Memory B cell (primary cell): ENCODE results near the gene PELO.
"Not testable (repeated sequence)": the region's sequence is repeated elsewhere in the genome, so short reads cannot be mapped to it uniquely, and the experiment has no call there.

Source experiments
- ATAC-seq: fragments of 150-1000 bp; cut with Tn5 transposase; 2 replicates; pipeline ENCODE4 v1.10.0; 2021; ENCODE audit warnings: low read depth, mild to moderate bottlenecking, moderate library complexity
- DNase-seq, 2 donors: peaks; one replicate each; pipeline ENCODE4 v3.0.0; 2022; ENCODE audit warnings: low spot score in 2 of 2
- H3K27ac Mint-ChIP-seq: one replicate; pipeline ENCODE4 v1.8.0; 2022; ENCODE audit warnings: mild to moderate bottlenecking, moderate library complexity, mixed read lengths
- H3K27me3 Mint-ChIP-seq: one replicate; pipeline ENCODE4 v1.8.0; 2022; ENCODE audit warnings: mixed read lengths
- H3K36me3 Mint-ChIP-seq: one replicate; pipeline ENCODE4 v1.8.0; 2022; ENCODE audit warnings: mild to moderate bottlenecking, mixed read lengths
- H3K4me1 Mint-ChIP-seq: one replicate; pipeline ENCODE4 v1.8.0; 2022; ENCODE audit warnings: mixed read lengths
- H3K4me3 Mint-ChIP-seq: one replicate; pipeline ENCODE4 v1.8.0; 2022; ENCODE audit warnings: mild to moderate bottlenecking, moderate library complexity, mixed read lengths
- H3K9me3 Mint-ChIP-seq: one replicate; pipeline ENCODE4 v1.8.0; 2022; ENCODE audit warnings: mixed read lengths

Gene PELO

DNA sequence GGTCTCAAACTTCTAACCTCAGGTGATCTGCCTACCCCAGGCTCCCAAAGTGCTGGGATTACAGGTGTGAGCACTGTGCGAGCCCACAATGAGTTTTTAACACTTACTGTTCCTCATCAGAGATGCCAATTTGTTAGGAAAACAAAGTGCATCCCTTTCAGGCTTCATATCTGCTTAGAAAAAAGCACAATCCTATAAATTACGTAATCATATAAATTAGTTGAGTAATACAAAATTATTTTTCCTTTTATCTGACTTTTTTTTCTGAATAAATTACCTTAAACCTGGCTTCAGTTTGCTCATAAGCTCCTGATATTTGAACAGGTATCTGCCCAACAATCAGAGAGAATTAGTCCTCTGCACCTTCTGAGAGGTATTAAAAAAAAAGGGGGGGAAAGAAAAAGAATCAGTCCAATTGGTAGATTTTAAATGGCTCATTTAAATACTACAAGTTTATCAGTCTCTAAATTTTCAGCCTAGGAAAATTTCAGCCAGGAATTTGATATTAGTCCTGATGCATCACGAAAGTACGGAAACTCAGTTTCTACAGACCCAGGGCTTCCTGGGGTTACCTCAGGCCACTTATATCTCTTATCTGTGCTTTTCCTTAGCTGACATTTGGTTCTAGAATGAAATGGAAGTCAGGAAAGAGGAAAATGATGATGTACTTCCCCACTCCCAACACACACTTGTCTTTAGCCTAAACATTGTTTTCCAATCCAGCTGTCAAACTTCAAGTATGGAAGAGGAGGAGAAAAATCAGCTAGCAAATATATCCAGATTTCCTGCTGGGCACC is 26.8 kb downstream of the PELO start:
- H3K4me3 Mint-ChIP-seq, result no peak overlapping the region
- no peaks in the 10 kb centered on the region for H3K36me3 Mint-ChIP-seq
- H3K9me3 Mint-ChIP-seq, result no peaks in the 10 kb centered on the region
- no peaks in the 10 kb centered on the region for H3K4me1 Mint-ChIP-seq
- no peak overlapping the region for H3K27ac Mint-ChIP-seq
- H3K27me3 Mint-ChIP-seq, result peaks cover 1% of the 10 kb centered on the region
- ATAC-seq, result no peak
- DNase-seq, result no peak

DNA sequence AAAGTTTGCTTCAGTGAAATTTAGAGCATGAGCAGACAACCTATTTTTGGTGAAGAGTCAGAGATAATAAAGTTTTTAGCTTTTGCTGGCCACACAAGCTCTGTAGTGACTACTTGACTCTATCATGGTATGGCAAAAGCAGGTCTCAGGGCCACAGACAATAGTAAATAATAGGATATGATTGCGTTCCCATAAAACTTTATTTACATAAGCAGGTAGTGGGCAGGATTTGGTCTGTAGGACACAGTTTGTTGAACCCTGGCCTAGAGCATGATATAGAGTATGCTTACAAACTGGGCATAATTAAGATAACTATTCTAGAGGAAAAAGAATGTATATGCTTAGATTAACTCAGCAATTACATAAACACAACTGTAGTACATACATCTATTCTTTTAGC is 30.1 kb downstream of the PELO start:
- no peaks in the 10 kb centered on the region for H3K4me1 Mint-ChIP-seq
- ATAC-seq (no peak), DNase-seq (no peak)
- H3K36me3 Mint-ChIP-seq, result no peaks in the 10 kb centered on the region
- H3K27me3 Mint-ChIP-seq, result peaks cover 4% of the 10 kb centered on the region
- no peak overlapping the region for H3K27ac Mint-ChIP-seq
- H3K4me3 Mint-ChIP-seq, result no peak overlapping the region
- no peaks in the 10 kb centered on the region for H3K9me3 Mint-ChIP-seq

DNA sequence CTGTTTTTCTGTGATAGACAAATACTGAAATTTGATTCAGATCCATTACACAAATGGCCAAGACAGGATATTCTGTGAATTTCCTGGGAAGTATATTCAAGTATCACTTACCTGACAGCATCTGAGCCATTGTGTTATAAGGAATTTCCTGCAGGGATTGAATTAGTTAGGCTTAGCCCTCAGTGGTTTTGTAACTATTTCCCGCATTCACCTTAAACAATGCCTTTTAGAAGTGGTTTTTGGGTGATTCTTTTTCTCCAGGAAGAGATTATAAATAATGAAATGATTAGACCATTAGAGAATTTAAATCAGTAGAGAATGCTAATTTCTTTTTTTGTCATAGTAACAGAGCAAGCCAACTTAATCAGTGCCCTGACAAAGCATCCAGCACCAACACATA is 30.6 kb downstream of the PELO start:
- DNase-seq (no peak), ATAC-seq (no peak)
- no peaks in the 10 kb centered on the region for H3K9me3 Mint-ChIP-seq
- no peaks in the 10 kb centered on the region for H3K4me1 Mint-ChIP-seq
- H3K27ac Mint-ChIP-seq, result no peak overlapping the region
- H3K27me3 Mint-ChIP-seq, result peaks cover 4% of the 10 kb centered on the region
- H3K36me3 Mint-ChIP-seq, result no peaks in the 10 kb centered on the region
- H3K4me3 Mint-ChIP-seq, result no peak overlapping the region

DNA sequence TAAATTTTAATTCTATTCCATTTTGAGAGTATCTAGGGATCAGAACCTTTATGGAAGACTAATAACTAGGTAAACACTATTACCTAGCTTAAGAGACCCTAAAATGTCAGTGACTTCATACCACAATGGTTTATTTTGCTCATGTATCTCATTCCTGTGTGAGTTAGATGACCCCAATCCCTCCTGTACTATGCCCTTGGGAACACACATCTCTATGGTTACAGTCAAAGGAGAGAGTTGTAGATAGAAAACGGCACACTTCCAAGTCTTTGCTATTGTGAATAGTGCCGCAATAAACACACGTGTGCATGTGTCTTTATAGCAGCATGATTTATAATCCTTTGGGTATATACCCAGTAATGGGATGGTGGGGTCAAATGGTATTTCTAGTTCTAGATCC is 31.1 kb downstream of the PELO start:
- not testable (repeated sequence) for H3K4me3 Mint-ChIP-seq, H3K36me3 Mint-ChIP-seq, H3K27me3 Mint-ChIP-seq, DNase-seq, H3K9me3 Mint-ChIP-seq, H3K4me1 Mint-ChIP-seq, H3K27ac Mint-ChIP-seq, ATAC-seq

GRCh38 chr5:52821901-52822300 is 34.2 kb downstream of the PELO start:
- no peak for DNase-seq
- no peak overlapping the region for H3K27ac Mint-ChIP-seq
- no peak overlapping the region for H3K4me3 Mint-ChIP-seq

GRCh38 chr5:52822437-52822836 is 34.7 kb downstream of the PELO start:
- H3K36me3 Mint-ChIP-seq, result no peaks in the 10 kb centered on the region
- H3K27me3 Mint-ChIP-seq, result peaks cover 2% of the 10 kb centered on the region
- no peaks in the 10 kb centered on the region for H3K4me1 Mint-ChIP-seq
- ATAC-seq (no peak), DNase-seq (no peak)
- H3K9me3 Mint-ChIP-seq, result no peaks in the 10 kb centered on the region
- no peak overlapping the region for H3K4me3 Mint-ChIP-seq
- no peak overlapping the region for H3K27ac Mint-ChIP-seq

More at GRCh38 chr5:52821901-52822300, 34.2 kb downstream of the PELO start:
- H3K27me3 Mint-ChIP-seq, result peaks cover 2% of the 10 kb centered on the region
- no peaks in the 10 kb centered on the region for H3K36me3 Mint-ChIP-seq
- no peaks in the 10 kb centered on the region for H3K4me1 Mint-ChIP-seq
- no peaks in the 10 kb centered on the region for H3K9me3 Mint-ChIP-seq
- no peak for ATAC-seq

- Mint-ChIP-seq H3K4me3 (no peak overlapping the region), H3K27me3 (peaks cover 2% of the 10 kb centered on the region), H3K9me3 (no peaks in the 10 kb centered on the region), H3K36me3 (peaks cover 2% of the 10 kb centered on the region), H3K27ac (no peak overlapping the region), H3K4me1 (no peaks in the 10 kb centered on the region)
- no peak for DNase-seq
- no peak for ATAC-seq
Measured at GRCh38 chr5:52824827-52825226, 37.1 kb downstream of the PELO start.

DNA sequence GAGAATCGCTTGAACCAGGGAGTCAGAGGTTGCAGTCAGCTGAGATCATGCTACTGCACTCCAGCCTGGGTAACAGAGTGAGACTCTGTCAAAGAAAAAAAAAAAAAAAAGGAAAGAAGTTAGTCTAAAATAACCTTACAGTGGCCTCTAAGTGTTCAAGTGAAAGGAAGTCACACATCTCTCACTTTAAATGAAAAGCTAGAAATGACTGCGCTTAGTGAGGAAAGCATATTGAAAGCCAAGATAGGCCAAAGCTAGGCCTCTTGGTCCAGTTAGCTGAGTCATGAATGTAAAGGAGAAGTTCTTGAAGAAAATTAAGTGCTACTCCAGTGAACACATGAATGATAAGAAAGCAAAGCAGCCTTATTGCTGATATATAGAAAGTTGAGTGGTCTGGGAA is 38.1 kb downstream of the PELO start:
- no peak for ATAC-seq
- H3K4me1 Mint-ChIP-seq, result no peaks in the 10 kb centered on the region
- H3K27ac Mint-ChIP-seq, result no peak overlapping the region
- peaks cover 2% of the 10 kb centered on the region for H3K27me3 Mint-ChIP-seq
- H3K4me3 Mint-ChIP-seq, result no peak overlapping the region
- peaks cover 2% of the 10 kb centered on the region for H3K36me3 Mint-ChIP-seq
- H3K9me3 Mint-ChIP-seq, result no peaks in the 10 kb centered on the region
- DNase-seq, result no peak

GRCh38 chr5:52827815-52828214 is 40.1 kb downstream of the PELO start:
- no peaks in the 10 kb centered on the region for H3K27me3 Mint-ChIP-seq
- no peak overlapping the region for H3K27ac Mint-ChIP-seq
- no peaks in the 10 kb centered on the region for H3K4me1 Mint-ChIP-seq
- ATAC-seq, result no peak
- DNase-seq, result no peak
- H3K4me3 Mint-ChIP-seq, result no peak overlapping the region
- H3K9me3 Mint-ChIP-seq, result no peaks in the 10 kb centered on the region
- H3K36me3 Mint-ChIP-seq, result peaks cover 2% of the 10 kb centered on the region

- ATAC-seq, result no peak
- Mint-ChIP-seq H3K4me1 (no peaks in the 10 kb centered on the region), H3K27ac (no peak overlapping the region), H3K9me3 (no peaks in the 10 kb centered on the region), H3K4me3 (no peak overlapping the region), H3K27me3 (no peaks in the 10 kb centered on the region), H3K36me3 (peaks cover 2% of the 10 kb centered on the region)
- no peak for DNase-seq
Measured at GRCh38 chr5:52829664-52830063, 41.9 kb downstream of the PELO start.

DNA sequence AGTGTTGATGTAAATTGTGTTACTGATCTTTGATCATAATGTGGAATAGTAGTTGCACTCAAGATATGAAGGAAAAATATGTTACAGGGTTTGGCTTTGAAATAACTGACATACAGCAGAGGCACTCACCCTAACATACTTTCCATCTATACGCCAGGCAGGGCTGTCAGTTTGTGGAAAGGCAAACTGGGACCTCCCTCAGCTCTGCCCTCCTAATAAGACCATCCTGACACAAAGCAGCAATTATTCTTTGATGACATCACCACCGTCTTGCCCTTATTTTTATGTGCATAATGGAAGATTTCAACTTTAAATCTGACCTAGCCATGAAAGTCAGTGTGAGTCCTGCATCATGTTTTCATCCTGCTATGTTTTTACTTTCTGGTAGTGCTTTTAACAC is 42.9 kb downstream of the PELO start:
- no peak overlapping the region for H3K27ac Mint-ChIP-seq
- H3K4me1 Mint-ChIP-seq, result no peaks in the 10 kb centered on the region
- H3K9me3 Mint-ChIP-seq, result peaks cover 1% of the 10 kb centered on the region
- H3K27me3 Mint-ChIP-seq, result no peaks in the 10 kb centered on the region
- H3K36me3 Mint-ChIP-seq, result peaks cover 2% of the 10 kb centered on the region
- ATAC-seq (no peak), DNase-seq (no peak)
- H3K4me3 Mint-ChIP-seq, result no peak overlapping the region

DNA sequence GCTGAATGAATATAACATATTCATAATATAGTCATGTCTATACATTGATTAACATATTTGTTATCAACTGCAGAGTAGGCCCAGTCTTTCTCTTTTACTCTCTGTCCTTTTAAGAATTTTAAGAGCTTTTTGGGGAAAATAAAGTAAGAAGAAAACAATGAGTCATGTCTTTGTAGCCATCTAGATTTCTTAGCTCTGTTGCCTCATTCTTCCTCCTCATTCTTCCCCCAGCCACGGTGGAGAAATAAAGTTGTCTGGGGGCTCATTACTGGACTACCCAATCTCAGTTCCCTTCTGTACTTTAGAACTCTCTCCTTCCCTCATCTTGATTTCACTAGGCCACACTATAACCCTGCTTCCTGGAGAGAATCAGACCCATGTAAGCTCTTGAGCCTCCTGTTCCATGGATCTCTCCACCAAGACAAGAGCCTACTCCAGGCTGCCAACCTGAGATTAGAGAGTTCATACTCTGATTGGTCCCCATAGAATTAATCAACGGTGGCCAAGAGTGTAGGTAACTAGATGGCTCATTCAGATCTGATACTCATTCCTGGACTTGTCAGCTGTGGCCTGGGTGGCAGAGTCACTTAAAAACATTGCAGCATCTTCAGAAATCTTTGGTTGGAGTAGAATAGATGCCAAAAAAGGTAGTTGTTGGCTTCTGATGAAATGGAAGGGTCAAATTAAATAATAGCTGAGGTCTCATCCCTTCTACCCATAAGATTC is 44.2 kb downstream of the PELO start:
- H3K36me3 Mint-ChIP-seq, result peaks cover 2% of the 10 kb centered on the region
- H3K9me3 Mint-ChIP-seq, result peaks cover 1% of the 10 kb centered on the region
- no peak overlapping the region for H3K27ac Mint-ChIP-seq
- no peaks in the 10 kb centered on the region for H3K27me3 Mint-ChIP-seq
- ATAC-seq (no peak), DNase-seq (no peak)
- no peaks in the 10 kb centered on the region for H3K4me1 Mint-ChIP-seq
- no peak overlapping the region for H3K4me3 Mint-ChIP-seq

- no peaks in the 10 kb centered on the region for H3K36me3 Mint-ChIP-seq
- H3K27ac Mint-ChIP-seq, result no peak overlapping the region
- H3K4me3 Mint-ChIP-seq, result no peak overlapping the region
- ATAC-seq, result no peak
- H3K9me3 Mint-ChIP-seq, result peaks cover 1% of the 10 kb centered on the region
- no peaks in the 10 kb centered on the region for H3K27me3 Mint-ChIP-seq
- no peak for DNase-seq
- H3K4me1 Mint-ChIP-seq, result no peaks in the 10 kb centered on the region
Measured at GRCh38 chr5:52834320-52834719, 46.6 kb downstream of the PELO start.

DNA sequence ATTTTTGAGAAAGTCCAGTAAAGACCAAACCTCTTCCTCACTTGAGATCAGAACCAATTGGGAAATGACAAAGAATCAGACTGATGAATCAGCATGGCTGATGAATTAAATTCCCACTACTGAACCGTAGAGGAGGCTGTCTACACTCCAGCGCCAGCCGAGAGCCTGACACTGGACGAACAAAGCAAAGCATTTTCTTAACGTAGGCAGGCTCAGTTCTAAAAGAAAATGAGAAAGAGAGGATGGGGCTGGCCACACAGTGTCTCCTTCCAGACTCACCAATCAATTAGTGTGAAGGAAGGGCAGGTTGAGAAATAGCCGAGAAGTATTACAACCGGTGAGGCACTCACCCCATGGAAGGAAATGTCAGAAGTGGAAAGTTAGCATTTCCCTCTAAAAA is 49.4 kb downstream of the PELO start:
- no peaks in the 10 kb centered on the region for H3K4me1 Mint-ChIP-seq
- H3K9me3 Mint-ChIP-seq, result peaks cover 1% of the 10 kb centered on the region

More for the DNA sequence above, 49.4 kb downstream of the PELO start:
- Mint-ChIP-seq H3K36me3 (no peaks in the 10 kb centered on the region), H3K27ac (no peak overlapping the region), H3K4me3 (no peak overlapping the region), H3K27me3 (no peaks in the 10 kb centered on the region)
- DNase-seq (no peak), ATAC-seq (no peak)
